CD4-positive, alpha-beta T cell treated with Interleukin-21 for 1 hour (primary cell): ENCODE results near the gene BTBD7.

Source experiments
- DNase-seq: peaks from one replicate; pipeline ENCODE4 v3.0.0-alpha.2; 2020

BTBD7 gene

GRCh38 chr14:93328546-93328945 lies 4.3 kb downstream of the BTBD7 start:
- DNase-seq, result no peak

- DNase-seq, result no peak
Measured at GRCh38 chr14:93326196-93326595, 6.6 kb downstream of the BTBD7 start.

GRCh38 chr14:93323600-93324174 lies 9.1 kb downstream of the BTBD7 start:
- no peak for DNase-seq

- no peak for DNase-seq
Measured at GRCh38 chr14:93322929-93323599, 9.8 kb downstream of the BTBD7 start.

- no peak for DNase-seq
Measured at GRCh38 chr14:93320489-93320888, 12.3 kb downstream of the BTBD7 start.

- DNase-seq, result no peak
Measured at GRCh38 chr14:93319958-93320357, 12.9 kb downstream of the BTBD7 start.

GRCh38 chr14:93319494-93319893 lies 13.3 kb downstream of the BTBD7 start:
- no peak for DNase-seq

- no peak for DNase-seq
Measured at GRCh38 chr14:93318927-93319326, 13.9 kb downstream of the BTBD7 start.

- DNase-seq, result no peak
Measured at GRCh38 chr14:93317875-93318807, 14.7 kb downstream of the BTBD7 start.

GRCh38 chr14:93317210-93317874 lies 15.5 kb downstream of the BTBD7 start:
- no peak for DNase-seq

GRCh38 chr14:93316716-93317115 lies 16.1 kb downstream of the BTBD7 start:
- no peak for DNase-seq

GRCh38 chr14:93315575-93315974 lies 17.3 kb downstream of the BTBD7 start:
- no peak for DNase-seq

- DNase-seq, result no peak
Measured at GRCh38 chr14:93311082-93311481, 21.8 kb downstream of the BTBD7 start.

- DNase-seq, result no peak
Measured at GRCh38 chr14:93309427-93309966, 23.3 kb downstream of the BTBD7 start.

GRCh38 chr14:93308686-93309345 lies 24.0 kb downstream of the BTBD7 start:
- DNase-seq, result no peak

- DNase-seq, result no peak
Measured at GRCh38 chr14:93306812-93307211, 26.0 kb downstream of the BTBD7 start.

- no peak for DNase-seq
Measured at GRCh38 chr14:93305725-93306418, 27.0 kb downstream of the BTBD7 start.

GRCh38 chr14:93304771-93305170 lies 28.1 kb downstream of the BTBD7 start:
- no peak for DNase-seq

GRCh38 chr14:93303659-93304058 lies 29.2 kb downstream of the BTBD7 start:
- DNase-seq, result no peak

GRCh38 chr14:93302688-93303581 lies 29.9 kb downstream of the BTBD7 start:
- DNase-seq, result no peak
